NCI-H1417 treated with DMSO at 0.1 percent for 48 hours (cell line): Measurements from ENCODE around the gene PLA2G4C.

Source experiments
- DNase-seq: peaks from one replicate; lab custom pipeline; 2025; lab: John Stamatoyannopoulos, UW

Gene PLA2G4C

GRCh38 chr19:48053076-48053475, 57.5 kb downstream of the PLA2G4C start:
- no peak for DNase-seq

DNA sequence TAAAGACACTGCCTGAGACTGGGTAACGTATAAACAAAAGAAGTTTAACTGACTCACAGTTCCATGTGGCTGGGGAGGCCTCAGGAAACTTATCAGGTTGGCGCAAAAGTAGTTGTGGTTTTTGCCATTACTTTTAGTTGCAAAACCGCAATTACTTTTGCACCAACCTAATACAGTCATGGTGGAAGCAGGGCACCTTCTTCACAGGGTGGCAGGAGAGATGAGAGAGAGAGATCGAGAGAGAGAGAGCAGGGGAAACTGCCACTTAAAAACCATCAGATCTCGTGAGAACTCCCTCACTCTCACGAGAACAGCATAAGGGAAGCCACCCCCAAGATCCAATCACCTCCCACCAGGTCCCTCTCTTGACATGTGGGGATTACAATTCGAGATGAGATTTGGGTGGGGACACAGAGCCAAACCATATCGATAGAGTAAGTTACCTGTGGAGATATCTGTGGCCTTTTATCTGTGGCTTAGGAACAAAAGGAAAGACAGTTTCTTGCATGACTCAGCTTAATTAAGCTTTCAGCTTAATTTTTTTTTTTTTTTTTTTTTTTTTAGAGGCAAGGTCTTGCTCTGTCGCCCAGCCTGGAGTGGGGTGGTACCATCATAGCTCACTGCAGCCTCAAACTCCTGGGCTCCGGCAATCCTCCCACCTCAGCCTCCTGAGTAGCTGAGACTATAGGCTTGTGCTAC, 59.1 kb downstream of the PLA2G4C start:
- no peak for DNase-seq

DNA sequence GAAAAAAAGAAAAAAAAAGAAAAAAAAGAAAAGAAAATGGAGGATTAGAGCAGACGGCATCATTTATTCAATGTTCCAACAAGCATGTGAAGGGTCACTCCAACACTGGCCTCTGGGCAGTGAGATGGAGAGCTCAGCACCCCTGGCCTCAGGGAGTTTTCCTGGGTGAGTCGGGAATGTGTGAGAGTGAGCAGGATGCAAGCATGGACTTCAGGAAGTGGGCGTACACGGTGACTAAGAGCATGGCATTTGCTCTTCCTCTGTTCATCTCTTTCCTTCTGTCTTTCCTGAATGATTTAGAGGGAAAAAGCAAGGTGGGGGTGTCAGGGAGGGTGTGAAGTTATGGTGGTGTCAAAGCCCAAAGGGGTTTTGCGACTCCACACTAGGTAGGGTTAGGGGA, 66.1 kb downstream of the PLA2G4C start:
- no peak for DNase-seq

GRCh38 chr19:48043675-48044258, 66.8 kb downstream of the PLA2G4C start, which contains the start of gene CABP5:
Gene CABP5, minus strand, starts transcription at chr19:48044079. Its CDS starts 157 bp downstream, at chr19:48043922.
- DNase-seq: no peak

- DNase-seq: no peak
These were observed 68.6 kb downstream of the PLA2G4C start for GRCh38 chr19:48041877-48042580.

DNA sequence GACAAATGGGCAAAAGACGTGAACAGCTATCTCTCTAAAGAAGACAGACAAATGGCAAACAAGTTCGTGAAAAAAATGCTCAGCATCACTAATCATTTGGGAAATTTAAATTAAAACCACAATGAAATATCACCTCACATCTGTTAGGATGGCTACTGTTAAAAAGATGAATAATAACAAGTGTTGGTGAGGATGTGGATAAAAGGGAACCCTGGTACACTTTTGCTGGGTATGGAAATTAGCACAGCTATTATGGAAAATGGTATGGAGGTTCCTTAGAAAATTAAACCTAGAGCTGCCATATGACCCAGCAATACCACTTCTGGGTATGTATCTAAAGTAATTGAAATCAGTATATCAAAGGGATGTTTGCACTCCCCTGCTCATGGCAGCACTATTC, 73.9 kb downstream of the PLA2G4C start:
- DNase-seq: no peak

GRCh38 chr19:48033604-48034003, 77.0 kb downstream of the PLA2G4C start:
- DNase-seq: no peak

- no peak for DNase-seq
These were observed 80.5 kb downstream of the PLA2G4C start for GRCh38 chr19:48030073-48030472.

GRCh38 chr19:48029431-48029830, 81.2 kb downstream of the PLA2G4C start:
- DNase-seq: no peak

DNA sequence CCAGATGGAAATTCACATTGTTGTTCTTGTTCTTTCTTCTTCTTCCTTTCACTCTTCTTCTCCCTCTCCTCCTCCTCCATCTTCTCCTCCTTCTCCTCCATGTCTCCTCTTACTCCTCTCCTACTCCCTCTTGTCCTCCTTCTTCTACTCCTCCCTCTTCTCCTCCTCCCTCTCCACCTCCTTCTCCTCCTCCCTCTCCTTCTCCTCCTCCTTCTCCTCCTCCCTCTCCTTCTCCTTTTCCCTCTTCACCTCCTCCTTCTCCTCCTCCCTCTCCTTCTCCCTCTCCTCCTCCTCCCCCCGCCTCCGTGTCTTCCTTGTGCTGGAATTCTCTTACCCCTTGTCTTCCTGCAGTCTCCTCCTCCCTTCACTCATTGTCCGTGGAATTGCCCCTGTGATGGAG, 85.1 kb downstream of the PLA2G4C start:
- DNase-seq: no peak

GRCh38 chr19:48023518-48023917, 87.1 kb downstream of the PLA2G4C start:
- DNase-seq: no peak

- no peak for DNase-seq
These were observed 87.6 kb downstream of the PLA2G4C start for GRCh38 chr19:48023011-48023410.

GRCh38 chr19:48020686-48021085, 89.9 kb downstream of the PLA2G4C start:
- no peak for DNase-seq

GRCh38 chr19:48010932-48011758, 99.5 kb downstream of the PLA2G4C start:
- no peak for DNase-seq

- no peak for DNase-seq
These were observed 103.9 kb downstream of the PLA2G4C start for GRCh38 chr19:48006762-48007161.

- no peak for DNase-seq
These were observed 106.4 kb downstream of the PLA2G4C start for GRCh38 chr19:48004236-48004635.

GRCh38 chr19:48000846-48001245, 109.8 kb downstream of the PLA2G4C start:
- DNase-seq: no peak

DNA sequence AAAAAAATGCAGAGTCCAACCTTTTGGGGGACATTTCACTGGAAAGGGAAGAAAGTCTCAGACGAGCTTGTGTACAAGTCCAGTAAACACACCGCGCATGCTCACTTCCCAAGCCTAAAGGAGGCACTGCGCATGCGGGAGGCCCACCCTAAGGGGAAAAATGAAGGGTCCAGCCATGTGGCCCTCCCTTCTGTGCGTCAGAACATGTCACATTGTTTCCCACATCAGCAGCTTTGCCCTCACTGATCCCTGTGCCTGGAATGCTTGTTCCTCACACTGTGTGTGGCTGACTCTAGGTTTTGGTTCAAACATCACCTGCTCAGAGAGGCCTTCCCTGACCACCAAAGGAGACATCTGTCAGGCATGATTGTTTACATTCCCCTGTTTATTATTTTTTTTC, 111.8 kb downstream of the PLA2G4C start:
- DNase-seq: no peak
